Bone marrow (tissue), 2 donors: ENCODE results near the gene CRX.
"Not testable (repeated sequence)": the region's sequence is repeated elsewhere in the genome, so short reads cannot be mapped to it uniquely, and the experiment has no call there.

ENCODE experiments used
- DNase-seq, 2 donors: peaks; one replicate each; lab custom pipeline; 2025; lab: John Stamatoyannopoulos, UW

Gene CRX

GRCh38 chr19:47803671-47804070, 18.1 kb upstream of the CRX start:
- DNase-seq = not testable (repeated sequence)

GRCh38 chr19:47804451-47804850, 17.3 kb upstream of the CRX start, which contains the start of gene TPRX1:
TSS of gene TPRX1 (minus strand) at chr19:47804551. CDS start at chr19:47804539, 12 bp downstream.
- not testable (repeated sequence) for DNase-seq

- no peak for DNase-seq
Observed at GRCh38 chr19:47805313-47805712, 16.4 kb upstream of the CRX start.

- DNase-seq = no peak
Observed at GRCh38 chr19:47806435-47806834, 15.3 kb upstream of the CRX start.

- peak; percentile 35 to 38 for DNase-seq
Observed at GRCh38 chr19:47813304-47813994, 8.3 kb upstream of the CRX start.

GRCh38 chr19:47813995-47814328, 7.8 kb upstream of the CRX start:
- DNase-seq = no peak

GRCh38 chr19:47816270-47816669, 5.5 kb upstream of the CRX start:
- DNase-seq = not testable (repeated sequence)

- DNase-seq = not testable (repeated sequence)
Observed at GRCh38 chr19:47818221-47818620, 3.5 kb upstream of the CRX start.

- no peak for DNase-seq
Observed at GRCh38 chr19:47819858-47820257, 1.9 kb upstream of the CRX start.

- DNase-seq = no peak
Observed at GRCh38 chr19:47820410-47820809, 1.3 kb upstream of the CRX start.

- no peak for DNase-seq
Observed at GRCh38 chr19:47824396-47824795, 2.7 kb downstream of the CRX start.

- no peak for DNase-seq
Observed at GRCh38 chr19:47826800-47827199, 5.1 kb downstream of the CRX start.

GRCh38 chr19:47832723-47833122, 11.0 kb downstream of the CRX start:
- no peak for DNase-seq

- DNase-seq = no peak
Observed at GRCh38 chr19:47836038-47836437, 14.3 kb downstream of the CRX start.

- DNase-seq = no peak
Observed at GRCh38 chr19:47839411-47839810, 17.7 kb downstream of the CRX start.

- no peak for DNase-seq
Observed at GRCh38 chr19:47839913-47840312, 18.2 kb downstream of the CRX start.

GRCh38 chr19:47842941-47843340, 21.2 kb downstream of the CRX start:
- no peak for DNase-seq

- no peak for DNase-seq
Observed at GRCh38 chr19:47848425-47848822, 26.7 kb downstream of the CRX start.

- no peak for DNase-seq
Observed at GRCh38 chr19:47848823-47849473, 27.2 kb downstream of the CRX start.

- DNase-seq = no peak
Observed at GRCh38 chr19:47853003-47853402, 31.3 kb downstream of the CRX start.

- DNase-seq = no peak
Observed at GRCh38 chr19:47854459-47854858, 32.7 kb downstream of the CRX start.

GRCh38 chr19:47858231-47858630, 36.5 kb downstream of the CRX start:
- DNase-seq = not testable (repeated sequence)

- not testable (repeated sequence) for DNase-seq
Observed at GRCh38 chr19:47858646-47859285, 37.0 kb downstream of the CRX start, which contains the start of gene TPRX2. TSS of gene TPRX2 (plus strand) at chr19:47859235. CDS start at chr19:47859247, 12 bp downstream.
